Activated CD4-positive, alpha-beta T cell treated with anti-CD3 and anti-CD28 coated beads for 1 hour (primary cell): ENCODE data around the gene TNFRSF4.

Experiments
- DNase-seq: peaks from one replicate; pipeline ENCODE4 v3.0.0-alpha.2; 2020

The TNFRSF4 gene

DNA sequence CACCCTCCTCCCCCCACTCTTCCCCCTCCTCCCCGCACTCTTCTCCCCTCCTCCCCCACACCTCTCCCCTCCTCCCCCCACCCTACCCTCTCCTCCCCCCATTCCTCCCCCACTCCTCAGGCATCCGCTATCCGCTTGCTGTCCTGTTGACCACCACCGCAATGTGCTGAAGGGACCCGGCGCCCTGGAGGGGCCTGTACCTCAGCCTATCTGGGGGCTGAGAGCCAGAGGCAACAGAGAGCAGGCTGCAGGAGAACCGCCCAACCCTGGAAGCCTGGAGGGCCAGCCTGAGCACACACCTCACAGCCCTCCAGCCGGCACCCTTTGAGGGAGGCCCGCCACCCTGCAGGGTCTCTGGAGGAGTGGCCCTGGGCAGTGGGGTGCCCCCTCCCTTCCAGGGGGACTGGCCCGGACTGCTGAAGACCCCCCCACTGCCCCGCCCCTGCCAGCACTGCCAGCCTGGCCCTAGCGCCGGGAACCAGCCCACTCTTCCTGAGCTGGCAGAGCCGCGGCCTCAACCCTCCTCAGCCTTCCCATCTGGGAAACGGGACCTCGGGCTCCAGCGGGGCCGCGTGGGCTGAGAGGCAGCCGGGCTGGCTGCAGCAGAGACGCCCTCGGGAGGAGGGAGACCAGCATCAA, 31.3 kb upstream of the TNFRSF4 start:
- no peak for DNase-seq

- DNase-seq = no peak
Measured at GRCh38 chr1:1244192-1244811, 30.3 kb upstream of the TNFRSF4 start.

- no peak for DNase-seq
Measured at GRCh38 chr1:1243807-1244191, 29.8 kb upstream of the TNFRSF4 start.

DNA sequence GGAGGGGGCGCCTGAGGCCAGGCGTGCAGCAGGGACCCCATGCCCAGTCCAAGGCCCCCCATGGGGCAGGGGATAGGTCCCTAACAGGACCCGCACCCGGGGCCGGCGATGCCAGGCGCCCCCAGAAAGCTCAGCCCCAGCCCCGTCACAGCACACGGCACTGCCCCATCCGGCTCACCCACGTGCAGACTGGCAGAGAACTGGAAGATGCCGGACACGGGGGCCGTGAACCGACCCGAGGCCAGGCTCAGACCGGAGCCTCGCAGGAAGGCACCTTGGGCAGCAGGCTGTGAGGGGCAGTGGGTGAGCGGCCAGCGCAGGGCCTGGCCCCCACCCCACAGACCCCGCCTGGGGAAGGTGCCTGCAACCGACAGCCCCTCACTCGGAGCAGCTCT, 29.3 kb upstream of the TNFRSF4 start:
- no peak for DNase-seq

GRCh38 chr1:1242461-1243265, 28.7 kb upstream of the TNFRSF4 start:
- DNase-seq = no peak

DNA sequence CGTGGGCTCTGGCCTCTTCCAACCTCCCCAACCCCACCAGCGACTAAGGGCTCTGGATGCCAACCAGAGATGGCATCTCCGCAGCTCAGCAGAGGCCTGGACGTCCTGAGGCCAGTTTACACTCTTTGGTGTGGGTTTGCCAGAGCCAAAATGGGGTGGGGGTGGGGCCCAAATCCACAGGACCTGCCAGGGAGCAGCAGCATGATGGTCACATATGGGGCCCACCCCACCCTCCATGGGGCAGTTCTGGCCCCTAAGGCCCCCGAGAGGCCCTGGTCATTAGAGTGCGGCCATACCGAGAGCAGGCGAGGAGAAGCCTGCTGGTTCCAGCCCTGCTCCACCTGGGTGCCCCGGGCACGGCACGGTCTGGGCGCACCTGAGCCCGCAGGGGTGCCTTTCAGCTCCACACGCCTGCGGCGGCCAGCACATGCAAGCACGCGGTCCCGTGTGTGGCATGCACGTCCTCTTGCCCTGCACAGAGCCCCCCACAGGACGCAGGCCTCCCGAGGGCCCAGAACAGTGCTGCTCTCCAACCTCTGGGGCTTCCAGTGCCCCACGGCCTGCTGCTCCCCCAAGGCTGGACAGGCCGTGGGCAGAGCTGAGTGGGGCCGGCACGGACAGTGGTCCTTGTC, 27.8 kb upstream of the TNFRSF4 start:
- no peak for DNase-seq

DNA sequence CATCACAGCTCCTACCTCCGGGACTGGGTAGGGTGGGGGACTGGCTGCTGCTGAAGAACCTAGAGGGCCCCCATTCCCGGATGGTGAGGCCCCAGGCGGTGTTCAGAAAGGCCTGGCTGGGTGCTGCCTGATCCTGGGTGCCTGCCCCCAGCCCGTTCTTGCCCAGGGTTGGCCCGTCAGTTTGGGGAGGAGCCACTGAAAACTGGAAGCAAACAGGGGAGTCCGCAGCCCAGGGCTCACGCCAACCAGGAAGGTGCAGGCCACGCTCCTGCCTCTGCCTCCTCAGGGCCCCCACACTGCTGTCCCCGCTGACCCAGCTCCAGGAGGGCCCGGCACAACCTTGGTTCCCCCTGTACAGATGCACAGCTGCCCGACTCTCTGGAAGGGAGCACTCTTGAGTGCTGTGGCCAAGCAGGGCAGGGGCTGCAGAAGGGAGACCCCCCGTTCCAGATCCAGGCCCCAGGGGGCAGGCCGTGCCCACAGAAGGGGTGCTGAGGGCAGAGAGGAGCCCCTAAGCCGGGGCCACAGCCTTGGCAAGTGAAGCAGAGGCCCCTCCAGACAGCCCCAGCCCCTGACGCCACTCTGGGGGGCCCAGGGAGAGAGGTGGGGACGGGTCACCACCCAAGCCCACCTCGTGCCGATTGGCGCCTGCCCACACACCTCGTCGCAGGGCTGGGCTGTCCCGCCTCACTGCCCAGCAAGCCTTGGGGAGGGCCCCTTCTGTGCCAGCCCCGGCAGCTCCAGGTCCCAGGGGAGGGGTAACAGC, 27.1 kb upstream of the TNFRSF4 start:
- no peak for DNase-seq

DNA sequence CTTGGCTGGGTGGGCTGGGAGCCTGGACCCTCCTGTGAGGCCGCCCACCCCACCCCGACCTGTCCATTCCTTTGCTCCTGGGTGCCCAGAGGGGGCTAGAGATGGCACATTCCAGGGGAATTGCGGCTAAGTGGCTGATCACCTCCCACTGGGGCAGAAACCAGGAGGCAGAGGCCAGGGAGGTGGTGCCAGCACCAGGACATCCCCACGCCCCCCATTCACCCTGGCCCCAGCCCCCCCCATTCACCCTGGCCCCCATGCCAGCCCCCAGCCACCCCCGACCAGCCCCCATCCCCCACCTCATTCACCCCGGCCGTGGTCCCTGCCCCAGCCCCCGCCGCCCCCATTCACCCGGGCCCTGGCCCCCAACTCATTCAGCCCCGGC, 26.4 kb upstream of the TNFRSF4 start:
- DNase-seq = no peak

GRCh38 chr1:1239614-1240347, 25.8 kb upstream of the TNFRSF4 start:
- DNase-seq = no peak

- DNase-seq = no peak
Measured at GRCh38 chr1:1239227-1239613, 25.3 kb upstream of the TNFRSF4 start.

DNA sequence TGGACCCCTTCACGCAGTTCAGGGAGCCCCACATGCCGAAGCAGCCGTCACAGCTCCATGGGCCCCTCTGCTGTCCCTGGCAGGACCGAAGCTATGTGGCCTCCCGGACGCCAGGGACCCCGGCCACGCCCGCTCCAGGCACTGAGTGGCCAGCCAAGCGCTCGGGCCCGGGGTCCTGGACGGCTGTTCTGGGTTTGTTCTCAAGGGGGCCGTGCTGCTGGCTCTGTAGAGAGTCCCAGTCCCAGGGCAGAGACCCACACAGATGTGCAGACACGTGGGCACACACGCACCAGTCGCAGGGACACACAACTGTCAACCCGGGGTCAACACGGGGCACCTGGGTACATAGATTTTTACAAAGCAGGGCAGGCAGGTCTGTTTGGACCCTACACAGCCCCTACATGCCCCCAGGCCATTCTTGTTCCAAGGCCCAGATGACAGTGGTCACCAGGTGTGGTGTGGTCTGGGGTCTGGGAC, 24.8 kb upstream of the TNFRSF4 start:
- DNase-seq = no peak

GRCh38 chr1:1237874-1238701, 24.1 kb upstream of the TNFRSF4 start:
- no peak for DNase-seq

GRCh38 chr1:1236945-1237873, 23.3 kb upstream of the TNFRSF4 start:
- no peak for DNase-seq

GRCh38 chr1:1236176-1236763, 22.3 kb upstream of the TNFRSF4 start:
- DNase-seq = no peak

- no peak for DNase-seq
Measured at GRCh38 chr1:1235016-1235744, 21.2 kb upstream of the TNFRSF4 start.

- DNase-seq = no peak
Measured at GRCh38 chr1:1234180-1234808, 20.3 kb upstream of the TNFRSF4 start.

- no peak for DNase-seq
Measured at GRCh38 chr1:1233567-1233892, 19.6 kb upstream of the TNFRSF4 start.

DNA sequence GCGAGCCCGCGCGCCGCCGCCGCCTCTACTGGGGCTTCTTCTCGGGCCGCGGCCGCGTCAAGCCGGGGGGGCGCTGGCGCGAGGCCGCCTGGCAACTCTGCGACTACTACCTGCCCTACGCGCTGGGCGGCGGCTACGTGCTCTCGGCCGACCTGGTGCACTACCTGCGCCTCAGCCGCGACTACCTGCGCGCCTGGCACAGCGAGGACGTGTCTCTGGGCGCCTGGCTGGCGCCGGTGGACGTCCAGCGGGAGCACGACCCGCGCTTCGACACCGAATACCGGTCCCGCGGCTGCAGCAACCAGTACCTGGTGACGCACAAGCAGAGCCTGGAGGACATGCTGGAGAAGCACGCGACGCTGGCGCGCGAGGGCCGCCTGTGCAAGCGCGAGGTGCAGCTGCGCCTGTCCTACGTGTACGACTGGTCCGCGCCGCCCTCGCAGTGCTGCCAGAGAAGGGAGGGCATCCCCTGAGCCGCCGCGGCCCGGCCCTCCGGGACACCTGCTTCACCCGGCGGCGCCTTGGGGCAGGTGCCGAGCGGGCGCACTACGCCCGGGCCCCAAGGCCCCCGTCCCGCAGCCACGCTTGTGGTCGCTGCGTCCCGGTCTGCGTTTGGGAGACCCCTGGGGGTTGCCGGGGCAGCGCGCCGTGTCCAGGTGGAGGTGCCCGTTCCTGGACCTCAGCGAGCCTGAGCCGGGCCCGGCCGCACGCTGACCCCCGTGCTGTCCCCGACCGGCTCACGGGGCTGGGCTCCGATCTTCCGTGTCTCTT, 19.0 kb upstream of the TNFRSF4 start:
- no peak for DNase-seq
